ENCODE data around the gene FLYWCH1.

Gene FLYWCH1

DNA sequence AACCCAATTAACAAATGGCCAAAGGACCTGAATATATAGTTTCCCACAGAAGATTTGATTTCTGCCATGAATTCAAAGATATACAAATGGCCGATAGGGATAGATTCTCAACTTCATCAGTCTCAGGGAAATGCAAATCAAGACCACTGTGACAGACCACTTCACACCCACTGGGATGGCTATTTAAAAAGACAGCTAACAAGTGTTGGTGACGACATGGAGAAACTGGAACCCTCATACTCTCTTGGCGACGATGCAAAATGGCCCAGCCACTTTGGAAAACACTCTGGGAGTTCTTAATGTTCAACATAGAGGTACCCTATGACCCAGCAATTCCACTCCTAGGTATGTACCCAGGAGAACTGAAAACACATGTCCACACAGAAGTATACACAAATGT, 34.9 kb downstream of the FLYWCH1 start:
- no peak for DNase-seq (ENCODE audit: low read depth in 2 of 2)
- H3K4me3 ChIP-seq (replicated peaks in 1 of 2; ENCODE audit: low read depth in 2 of 2, low read length in 2 of 2) = no peak overlapping the region
- TF ChIP-seq, protein P1, sequence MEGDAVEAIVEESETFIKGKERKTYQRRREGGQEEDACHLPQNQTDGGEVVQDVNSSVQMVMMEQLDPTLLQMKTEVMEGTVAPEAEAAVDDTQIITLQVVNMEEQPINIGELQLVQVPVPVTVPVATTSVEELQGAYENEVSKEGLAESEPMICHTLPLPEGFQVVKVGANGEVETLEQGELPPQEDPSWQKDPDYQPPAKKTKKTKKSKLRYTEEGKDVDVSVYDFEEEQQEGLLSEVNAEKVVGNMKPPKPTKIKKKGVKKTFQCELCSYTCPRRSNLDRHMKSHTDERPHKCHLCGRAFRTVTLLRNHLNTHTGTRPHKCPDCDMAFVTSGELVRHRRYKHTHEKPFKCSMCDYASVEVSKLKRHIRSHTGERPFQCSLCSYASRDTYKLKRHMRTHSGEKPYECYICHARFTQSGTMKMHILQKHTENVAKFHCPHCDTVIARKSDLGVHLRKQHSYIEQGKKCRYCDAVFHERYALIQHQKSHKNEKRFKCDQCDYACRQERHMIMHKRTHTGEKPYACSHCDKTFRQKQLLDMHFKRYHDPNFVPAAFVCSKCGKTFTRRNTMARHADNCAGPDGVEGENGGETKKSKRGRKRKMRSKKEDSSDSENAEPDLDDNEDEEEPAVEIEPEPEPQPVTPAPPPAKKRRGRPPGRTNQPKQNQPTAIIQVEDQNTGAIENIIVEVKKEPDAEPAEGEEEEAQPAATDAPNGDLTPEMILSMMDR (IDR thresholded peaks at IDR 0.05; ENCODE audit: low read depth, low read length) = no peak

DNA sequence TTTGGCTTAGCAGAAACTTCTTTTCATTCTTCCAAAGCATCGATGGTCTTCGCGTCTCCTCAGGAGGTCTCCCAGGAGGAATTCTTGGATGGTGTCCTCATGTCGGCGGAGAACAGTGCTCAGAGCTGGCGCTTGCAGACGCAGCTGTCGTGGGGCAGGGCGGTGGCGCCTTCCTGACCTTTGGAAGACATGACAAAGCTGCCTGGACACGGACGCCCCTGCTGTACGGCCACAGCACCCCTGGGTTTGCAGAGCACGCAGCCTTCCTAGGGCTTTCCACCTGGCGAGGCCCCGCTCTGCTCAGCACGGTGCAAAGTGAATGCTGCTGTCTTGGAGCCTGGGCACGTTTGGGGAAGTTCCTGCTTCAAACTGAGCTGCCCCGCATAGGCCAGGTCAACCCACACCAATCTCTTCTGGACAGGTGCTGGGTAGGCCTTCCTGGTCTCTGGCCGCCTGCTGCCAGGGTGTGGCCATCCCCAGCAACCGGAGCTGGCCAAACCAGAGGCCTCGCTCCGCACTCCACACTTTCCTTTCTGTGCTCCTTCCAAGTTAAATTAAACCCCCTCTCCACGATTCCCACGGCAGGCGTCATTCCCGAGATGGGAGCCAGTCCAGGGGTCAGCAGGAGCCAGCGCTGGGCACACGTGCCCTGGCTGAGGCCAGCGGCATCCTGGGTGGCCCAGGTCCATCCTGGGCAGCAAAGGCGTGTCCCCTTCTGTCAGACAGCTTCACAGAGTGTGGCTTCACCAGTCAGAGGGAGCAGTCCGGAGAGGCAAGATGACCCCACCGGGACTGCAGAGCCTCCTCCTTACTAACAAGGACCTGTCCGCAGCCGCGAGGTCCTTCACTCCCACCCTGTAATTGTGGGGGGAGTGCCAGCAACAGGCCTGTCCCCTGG, 37.3 kb downstream of the FLYWCH1 start:
- TF ChIP-seq, protein P1 (IDR thresholded peaks at IDR 0.05; ENCODE audit: low read depth, low read length) = no peak
- no peak overlapping the region for H3K4me3 ChIP-seq (replicated peaks in 1 of 2; ENCODE audit: low read depth in 2 of 2, low read length in 2 of 2)

DNA sequence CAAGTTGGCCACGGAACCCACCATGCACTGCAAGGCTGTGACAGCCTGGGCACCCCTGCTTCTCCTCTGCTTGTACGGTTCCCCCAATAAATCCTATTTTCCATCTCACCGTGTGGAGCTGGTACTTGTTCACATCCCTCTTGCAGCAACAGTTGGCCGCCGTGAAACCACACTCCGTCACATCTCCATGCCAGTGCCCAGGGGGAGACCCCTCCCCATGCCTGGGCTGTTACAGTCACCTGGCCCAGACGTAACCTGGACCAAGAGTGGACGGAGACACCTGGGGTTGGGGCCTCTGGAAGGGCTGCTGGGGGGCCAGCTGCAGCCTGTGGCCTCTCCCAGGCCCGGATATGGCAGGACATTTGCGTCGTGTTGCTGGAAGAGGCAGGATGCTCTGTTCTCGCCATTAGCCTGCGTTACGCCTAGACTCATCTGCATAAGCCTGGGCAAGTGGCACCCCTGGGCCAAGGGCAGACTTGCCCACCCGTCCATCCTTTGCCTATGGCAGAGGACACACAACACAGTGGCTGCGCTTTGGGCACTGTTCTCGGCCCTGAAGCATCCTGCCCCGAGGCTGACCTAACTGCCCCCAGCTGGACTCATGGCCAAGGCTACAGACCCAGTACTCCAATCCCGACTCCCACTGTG, 38.1 kb downstream of the FLYWCH1 start:
- no peak overlapping the region for H3K4me3 ChIP-seq (replicated peaks in 1 of 2; ENCODE audit: low read depth in 2 of 2, low read length in 2 of 2)
- TF ChIP-seq, protein P1 (IDR thresholded peaks at IDR 0.05; ENCODE audit: low read depth, low read length) = no peak
- no peak for DNase-seq (ENCODE audit: low read depth in 2 of 2)

More for the DNA sequence above, 37.3 kb downstream of the FLYWCH1 start:
- DNase-seq (ENCODE audit: low read depth in 2 of 2) = no peak

DNA sequence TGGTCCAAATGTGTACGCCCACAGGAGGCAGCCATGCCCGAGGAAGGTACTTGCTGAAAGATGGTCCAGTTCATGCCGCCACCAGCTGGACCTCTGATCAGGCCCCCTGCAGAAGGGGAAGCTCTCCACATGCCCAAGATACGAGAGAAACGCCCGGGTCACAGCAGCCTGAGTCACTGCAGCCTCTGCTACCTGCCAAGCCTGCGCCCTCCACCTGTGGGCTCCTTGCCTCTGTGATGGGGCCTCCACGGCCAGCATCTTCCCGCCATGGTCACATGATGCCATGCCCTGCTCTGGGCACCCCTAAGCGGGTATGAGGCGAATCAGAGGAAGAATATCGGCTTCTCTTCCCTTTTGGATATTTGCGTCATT, 38.6 kb downstream of the FLYWCH1 start:
- DNase-seq (ENCODE audit: low read depth in 2 of 2) = no peak
- TF ChIP-seq, protein P1 (IDR thresholded peaks at IDR 0.05; ENCODE audit: low read depth, low read length) = no peak
- no peak overlapping the region for H3K4me3 ChIP-seq (replicated peaks in 1 of 2; ENCODE audit: low read depth in 2 of 2, low read length in 2 of 2)

DNA sequence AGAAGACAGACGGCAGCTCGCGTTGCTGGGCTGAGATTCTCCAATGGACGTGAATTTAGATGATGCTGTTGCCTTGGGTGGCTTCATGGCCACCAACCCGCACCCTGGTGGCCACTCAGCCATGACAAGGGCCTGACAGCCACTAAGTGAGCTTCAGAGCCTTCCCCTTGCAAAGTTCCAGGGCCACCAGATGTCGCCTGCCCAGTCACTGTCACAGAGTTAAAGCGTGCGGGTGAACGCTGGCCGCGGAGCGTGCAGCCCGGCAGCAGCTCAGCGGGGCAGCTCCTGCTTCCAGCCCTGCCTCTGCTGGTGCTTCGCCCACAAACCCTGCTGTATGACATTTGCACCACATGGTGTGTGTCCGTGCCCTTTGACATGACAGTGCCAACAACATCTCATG, 39.0 kb downstream of the FLYWCH1 start:
- H3K4me3 ChIP-seq (replicated peaks in 1 of 2; ENCODE audit: low read depth in 2 of 2, low read length in 2 of 2) = no peak overlapping the region
- TF ChIP-seq, protein P1 (IDR thresholded peaks at IDR 0.05; ENCODE audit: low read depth, low read length) = no peak
- no peak for DNase-seq (ENCODE audit: low read depth in 2 of 2)

DNA sequence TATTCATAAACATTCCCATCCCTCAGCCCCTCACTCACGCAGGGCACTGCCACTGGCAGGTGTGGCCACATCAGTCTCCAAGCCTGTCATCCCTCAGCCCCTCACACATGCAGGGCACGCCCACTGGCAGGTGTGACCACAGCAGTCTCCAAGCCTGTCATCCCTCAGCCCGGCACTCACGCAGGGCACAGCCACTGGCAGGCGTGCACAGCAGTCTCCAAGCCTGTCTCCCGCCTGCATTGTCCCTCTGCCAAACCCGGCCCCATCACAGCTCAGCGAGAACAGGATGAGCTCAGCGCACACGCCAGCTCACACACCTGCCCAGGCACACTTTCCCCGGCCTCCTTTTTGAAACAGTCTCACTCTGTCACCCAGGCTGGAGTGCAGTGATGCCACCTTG, 40.9 kb downstream of the FLYWCH1 start:
- TF ChIP-seq, protein P1 (IDR thresholded peaks at IDR 0.05; ENCODE audit: low read depth, low read length) = no peak
- no peak for DNase-seq (ENCODE audit: low read depth in 2 of 2)

More for the DNA sequence above, 40.9 kb downstream of the FLYWCH1 start:
- H3K4me3 ChIP-seq (replicated peaks in 1 of 2; ENCODE audit: low read depth in 2 of 2, low read length in 2 of 2) = no peak overlapping the region
